Heart left ventricle (tissue), 13 donors: ENCODE data around the gene LTBP4.

Source experiments
- CTCF ChIP-seq, 12 donors: fragments of 200-600 bp; sonication (generic) in 4 of 12; IDR thresholded peaks; one replicate each; pipeline versions ENCODE4 v1.5.0 to v1.8.0; 2018 to 2022; ENCODE audit warnings: antibody characterized with exemption in 12 of 12, mild to moderate bottlenecking in 5 of 12
- POLR2A ChIP-seq, 2 donors: fragments of 450-650 bp; IDR thresholded peaks; one replicate each; pipeline ENCODE4 v1.6.1; 2017; ENCODE audit warnings: antibody characterized with exemption in 2 of 2, mild to moderate bottlenecking in 2 of 2, moderate library complexity in 2 of 2
- donor health status: ischemic (EF 13 %, LVEDD 7.1; RV severe dilation, severe dysfunction).
- donor health status: DM: no; HTN: yes; CAD: no.
- donor health status: DM: no; HTN: no; CAD: no.
- donor health status: ischemic (EF 25% LVEDD 6.9; RV normal size, moderate dysfunction).
- donor health status: ischemic (EF 25% LVEDD 5.7; RV mildly dilated, moderate dysfunction).
- donor health status: ischemic (EF 35%, LVEDD 5.7; RV mildly dilated, moderate dysfunction).
- donor health status: nonischemic (EF 11% LVEDD 7.7; RV severe dilation, severe dysfunction).
- donor health status: DM: yes; HTN: yes; CAD: no.
- donor health status: PGD.
- donor health status: ischemic (EF 29% LVEDD 5.4; RV normal size, mild dysfunction).
- donor health status: nonischemic (EF 23%, LVEDD 6.1; RV moderate dilation, normal function).

DNA sequence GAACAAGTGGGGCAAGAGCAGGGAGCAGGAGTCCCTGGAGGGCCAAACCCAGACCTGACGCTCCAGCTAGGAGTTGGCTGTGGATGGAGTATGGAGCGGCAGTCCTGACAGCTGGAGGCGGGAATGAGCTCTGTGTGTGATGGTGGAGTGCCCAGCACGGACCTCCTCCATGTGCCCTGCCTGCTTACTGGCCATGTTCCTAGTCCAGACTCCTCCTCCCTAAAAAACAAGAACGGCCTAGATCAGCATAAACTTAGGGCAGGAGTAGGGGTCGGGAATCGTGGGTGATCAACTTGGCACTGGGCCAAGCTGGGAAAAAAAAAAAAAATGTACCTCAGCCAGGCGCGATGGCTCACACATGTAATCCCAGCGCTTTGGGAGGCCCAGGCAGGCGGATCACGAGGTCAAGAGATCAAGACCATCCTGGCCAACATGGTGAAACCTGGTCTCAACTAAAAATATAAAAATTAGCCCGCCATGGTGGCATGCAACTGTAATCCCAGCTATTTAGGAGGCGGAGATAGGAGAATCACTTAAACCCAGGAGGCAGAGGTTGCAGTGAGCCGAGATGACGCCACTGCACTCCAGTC is 29.5 kb downstream of the LTBP4 start:
- TF ChIP-seq POLR2A (IDR thresholded peaks at IDR 0.05) (no peak), CTCF (IDR thresholded peaks at IDR 0.05) (no peak)
